ENCODE measurements around the gene GRAMD1B. TPM values are rescaled to one million over a fixed set of nuclear protein-coding genes. Genes with fewer than 3 reads are reported as not detected.

The GRAMD1B gene
- total RNA-seq, 1 donor from 2014 or later, result 8.5 TPM

DNA sequence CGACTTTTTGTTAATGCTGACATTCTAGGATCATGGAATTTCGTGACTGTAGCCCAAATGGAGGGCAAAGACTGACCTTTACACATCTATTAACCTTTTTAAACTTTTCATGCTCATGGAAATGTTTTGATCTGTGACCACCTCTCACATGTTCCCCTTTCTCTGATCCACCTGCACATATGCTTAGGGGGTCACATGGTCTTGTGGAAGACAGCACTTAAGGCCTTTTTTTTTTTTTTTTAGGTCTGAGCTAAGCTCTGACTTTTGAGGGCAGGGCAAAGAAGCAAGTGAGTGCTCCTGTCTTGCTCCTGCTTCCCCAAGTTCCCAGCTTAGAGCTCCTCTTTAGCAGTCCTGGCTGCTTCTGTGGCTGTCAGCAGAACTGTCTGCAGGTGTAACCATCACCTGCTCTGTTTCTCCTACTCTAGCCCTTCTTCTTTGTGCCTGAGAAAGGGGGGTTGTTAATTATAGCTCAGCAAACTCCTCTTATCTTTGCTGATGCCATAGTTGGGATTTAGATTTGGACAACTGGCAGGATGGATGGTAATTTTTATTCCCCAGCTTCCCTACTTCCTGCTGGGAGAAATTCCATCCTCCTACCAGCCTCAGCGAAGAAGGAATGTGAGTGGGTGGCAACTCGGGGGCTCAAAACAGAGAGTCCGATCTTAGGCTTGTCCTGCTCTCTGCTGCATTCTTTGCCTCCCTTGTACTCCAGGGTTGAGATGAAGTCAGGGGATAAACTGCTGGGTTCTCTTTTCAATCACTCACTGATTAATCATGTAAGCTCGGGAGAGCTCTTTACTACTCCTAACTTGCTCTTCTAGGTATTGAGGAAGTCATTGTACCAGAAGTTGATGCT lies 64.4 kb downstream of the GRAMD1B start:
- H3K4me3 Mint-ChIP-seq, result no peak overlapping the region
- H3K27me3 Mint-ChIP-seq (ENCODE audit: low read depth), result no peaks in the 10 kb centered on the region
- H3K27ac Mint-ChIP-seq (ENCODE audit: unreplicated experiment), result peak overlapping the region; percentile 7
- H3K36me3 Mint-ChIP-seq (ENCODE audit: low read depth), result no peaks in the 10 kb centered on the region
- no peak for DNase-seq (ENCODE audit: low read depth, low spot score)
- TF ChIP-seq, protein P1, sequence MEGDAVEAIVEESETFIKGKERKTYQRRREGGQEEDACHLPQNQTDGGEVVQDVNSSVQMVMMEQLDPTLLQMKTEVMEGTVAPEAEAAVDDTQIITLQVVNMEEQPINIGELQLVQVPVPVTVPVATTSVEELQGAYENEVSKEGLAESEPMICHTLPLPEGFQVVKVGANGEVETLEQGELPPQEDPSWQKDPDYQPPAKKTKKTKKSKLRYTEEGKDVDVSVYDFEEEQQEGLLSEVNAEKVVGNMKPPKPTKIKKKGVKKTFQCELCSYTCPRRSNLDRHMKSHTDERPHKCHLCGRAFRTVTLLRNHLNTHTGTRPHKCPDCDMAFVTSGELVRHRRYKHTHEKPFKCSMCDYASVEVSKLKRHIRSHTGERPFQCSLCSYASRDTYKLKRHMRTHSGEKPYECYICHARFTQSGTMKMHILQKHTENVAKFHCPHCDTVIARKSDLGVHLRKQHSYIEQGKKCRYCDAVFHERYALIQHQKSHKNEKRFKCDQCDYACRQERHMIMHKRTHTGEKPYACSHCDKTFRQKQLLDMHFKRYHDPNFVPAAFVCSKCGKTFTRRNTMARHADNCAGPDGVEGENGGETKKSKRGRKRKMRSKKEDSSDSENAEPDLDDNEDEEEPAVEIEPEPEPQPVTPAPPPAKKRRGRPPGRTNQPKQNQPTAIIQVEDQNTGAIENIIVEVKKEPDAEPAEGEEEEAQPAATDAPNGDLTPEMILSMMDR (conservative IDR thresholded peaks at IDR 0.05), result no peak
- peaks cover 30% of the 10 kb centered on the region for H3K4me1 Mint-ChIP-seq
- no peaks in the 10 kb centered on the region for H3K9me3 Mint-ChIP-seq

DNA sequence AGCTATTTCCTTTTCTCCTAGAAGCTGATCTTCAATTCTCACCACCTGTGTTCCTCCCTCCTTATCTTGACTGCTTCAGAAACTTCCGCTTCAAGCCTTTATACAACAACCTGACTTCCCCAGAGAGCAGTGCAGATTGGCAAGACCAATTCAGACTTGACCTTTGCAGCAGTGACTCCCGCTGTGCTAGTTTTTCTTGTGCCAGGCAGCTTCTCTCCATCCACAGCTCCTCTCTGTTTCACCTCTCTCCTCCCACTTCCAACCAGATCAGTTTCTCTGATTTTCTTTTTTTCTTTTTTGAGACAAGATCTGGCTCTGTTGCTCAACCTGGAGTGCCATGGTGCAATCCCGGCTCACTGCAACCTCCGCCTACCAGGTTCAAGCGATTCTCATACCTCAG lies 74.3 kb downstream of the GRAMD1B start:
- TF ChIP-seq, protein P1 (conservative IDR thresholded peaks at IDR 0.05), result no peak
- Mint-ChIP-seq H3K27me3 (ENCODE audit: low read depth) (no peaks in the 10 kb centered on the region), H3K4me3 (no peak overlapping the region), H3K27ac (ENCODE audit: unreplicated experiment) (no peak overlapping the region), H3K9me3 (no peaks in the 10 kb centered on the region), H3K4me1 (peaks cover 22% of the 10 kb centered on the region), H3K36me3 (ENCODE audit: low read depth) (no peaks in the 10 kb centered on the region)
- DNase-seq (ENCODE audit: low read depth, low spot score), result no peak

DNA sequence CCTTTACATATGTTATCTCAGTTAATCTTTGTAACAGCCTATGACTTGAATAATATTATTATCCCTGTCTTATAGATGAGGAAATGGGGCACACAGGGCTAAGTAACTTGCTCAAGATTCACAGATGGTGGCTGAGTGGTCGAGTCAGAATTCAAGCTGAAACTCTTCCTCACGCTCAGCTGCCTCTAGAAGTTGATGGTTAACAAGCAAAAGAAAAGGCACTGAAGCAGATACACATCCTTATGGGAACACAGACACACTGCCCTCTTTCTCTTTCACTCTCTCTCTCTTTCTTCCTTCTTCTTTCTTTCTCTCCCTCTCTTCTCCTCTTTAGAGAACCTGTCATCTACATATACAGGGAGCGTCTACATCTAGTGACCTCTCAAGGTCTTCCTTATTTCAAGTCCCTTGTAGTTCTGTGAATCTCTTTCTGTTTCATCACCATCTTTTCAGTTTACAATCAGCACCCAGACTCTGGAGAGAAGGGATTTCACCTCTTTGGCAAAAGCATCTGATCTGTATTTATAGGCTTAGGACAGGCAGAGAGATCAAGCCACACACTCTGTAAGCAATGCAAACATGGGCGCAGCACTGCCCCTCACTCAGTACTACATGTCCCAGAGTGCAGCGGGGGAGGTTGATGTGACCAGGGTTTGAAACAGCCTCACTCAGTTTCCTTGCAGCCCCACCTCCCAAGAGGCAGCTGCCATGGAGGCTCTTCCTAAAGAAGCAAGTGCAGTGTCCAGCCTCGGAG lies 75.7 kb downstream of the GRAMD1B start:
- Mint-ChIP-seq H3K27ac (ENCODE audit: unreplicated experiment) (peak overlapping the region; percentile 7), H3K27me3 (ENCODE audit: low read depth) (no peaks in the 10 kb centered on the region), H3K36me3 (ENCODE audit: low read depth) (no peaks in the 10 kb centered on the region), H3K4me1 (peaks cover 29% of the 10 kb centered on the region), H3K4me3 (no peak overlapping the region), H3K9me3 (no peaks in the 10 kb centered on the region)
- TF ChIP-seq, protein P1 (conservative IDR thresholded peaks at IDR 0.05), result no peak
- peak; percentile 35 for DNase-seq (ENCODE audit: low read depth, low spot score)

DNA sequence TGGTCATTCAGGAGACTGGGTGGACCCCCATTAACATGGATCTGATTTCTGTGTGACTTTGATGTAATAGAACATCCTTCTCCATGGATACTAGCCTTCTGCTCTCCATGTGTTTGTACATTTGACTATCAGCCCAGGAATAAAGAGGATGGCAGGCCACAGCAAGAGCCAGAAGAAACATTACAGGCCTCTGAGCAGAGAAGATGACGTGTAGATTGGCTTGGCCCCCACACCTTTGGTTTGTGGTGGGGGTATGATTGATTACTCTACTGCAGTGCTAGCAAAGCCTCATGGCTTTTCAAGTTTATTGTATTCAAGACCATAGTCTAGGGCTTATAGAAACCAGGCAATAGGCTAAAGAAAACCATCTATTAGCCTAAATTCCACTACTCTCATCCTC lies 77.0 kb downstream of the GRAMD1B start:
- H3K4me1 Mint-ChIP-seq, result peaks cover 37% of the 10 kb centered on the region
- TF ChIP-seq, protein P1 (conservative IDR thresholded peaks at IDR 0.05), result no peak
- H3K27me3 Mint-ChIP-seq (ENCODE audit: low read depth), result no peaks in the 10 kb centered on the region
- H3K4me3 Mint-ChIP-seq, result no peak overlapping the region
- no peaks in the 10 kb centered on the region for H3K9me3 Mint-ChIP-seq
- DNase-seq (ENCODE audit: low read depth, low spot score), result no peak
- no peak overlapping the region for H3K27ac Mint-ChIP-seq (ENCODE audit: unreplicated experiment)
- no peaks in the 10 kb centered on the region for H3K36me3 Mint-ChIP-seq (ENCODE audit: low read depth)

DNA sequence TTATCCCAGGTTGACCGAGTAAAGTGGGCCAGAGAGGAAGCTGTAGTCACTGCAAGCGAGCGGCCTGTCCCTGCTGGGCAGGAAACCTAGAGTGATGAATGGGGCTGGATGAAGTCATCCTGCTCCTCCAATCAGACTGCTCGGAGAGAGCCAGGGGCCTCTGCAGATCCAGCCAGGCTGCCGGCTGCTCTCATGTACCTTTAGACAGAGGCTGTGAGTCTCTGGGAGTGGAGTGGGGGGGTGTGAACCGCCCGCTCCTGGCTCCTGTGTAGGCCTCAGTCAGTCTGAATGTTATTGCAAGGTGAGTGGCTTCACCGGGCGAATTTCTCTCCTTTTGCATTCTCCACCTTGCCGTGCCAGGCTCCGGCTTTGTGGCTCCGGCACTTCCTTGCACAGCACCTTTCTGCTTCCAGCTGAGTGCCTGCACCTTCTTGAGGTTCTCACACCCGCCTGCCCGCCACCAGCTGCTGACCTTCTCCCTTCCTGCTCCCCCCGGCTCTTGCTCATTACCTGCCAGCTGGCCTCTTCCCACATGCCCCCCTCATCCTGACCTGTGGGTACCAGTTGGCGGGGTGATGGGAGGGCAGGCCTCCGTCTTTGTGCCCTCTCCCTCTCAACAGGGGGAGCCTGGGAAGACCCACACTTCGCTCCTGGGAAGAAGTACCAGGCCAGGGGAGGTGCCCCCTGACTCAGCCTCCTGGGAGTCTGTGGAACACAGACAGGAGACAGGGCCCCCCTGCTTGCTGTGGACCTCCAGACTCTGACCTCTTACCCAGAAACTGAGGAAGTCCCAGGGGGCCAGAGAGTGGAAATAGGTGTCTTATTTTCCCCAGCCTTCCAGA lies 79.9 kb downstream of the GRAMD1B start:
- no peaks in the 10 kb centered on the region for H3K9me3 Mint-ChIP-seq
- peaks cover 34% of the 10 kb centered on the region for H3K4me1 Mint-ChIP-seq
- no peaks in the 10 kb centered on the region for H3K27me3 Mint-ChIP-seq (ENCODE audit: low read depth)
- peak overlapping the region; percentile 90 for H3K27ac Mint-ChIP-seq (ENCODE audit: unreplicated experiment)
- TF ChIP-seq, protein P1 (conservative IDR thresholded peaks at IDR 0.05), result no peak
- H3K36me3 Mint-ChIP-seq (ENCODE audit: low read depth), result no peaks in the 10 kb centered on the region
- peak; percentile 51 for DNase-seq (ENCODE audit: low read depth, low spot score)
- peak overlapping the region; percentile 28 for H3K4me3 Mint-ChIP-seq
